NOMO-1 (cell line): ENCODE results near the gene AGTPBP1.

ENCODE experiments used
- DNase-seq, 2 experiments: peaks; one replicate each; lab custom pipeline; 2025; ENCODE audit not compliant: unreplicated experiment in 2 of 2; lab: John Stamatoyannopoulos, UW

The AGTPBP1 gene

DNA sequence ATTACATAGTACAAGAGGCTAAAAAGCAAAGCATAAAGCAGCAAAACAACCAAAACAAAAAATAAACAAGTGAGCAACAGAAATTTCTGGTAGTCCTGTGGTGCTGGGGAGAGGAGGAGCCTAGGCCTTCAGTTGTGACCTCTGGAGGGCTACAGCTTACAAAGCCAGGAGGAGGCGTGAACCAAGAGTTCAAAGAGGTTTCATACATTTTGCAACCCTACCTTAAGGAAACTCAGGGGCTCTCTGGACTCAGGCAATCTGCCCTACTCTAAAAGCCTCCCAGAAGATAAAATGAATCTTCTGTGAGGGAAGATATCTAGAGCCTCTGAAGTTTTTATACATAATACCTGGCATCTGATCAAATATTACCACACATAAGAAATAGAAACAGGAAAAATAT is 187.4 kb downstream of the AGTPBP1 start:
- DNase-seq = no peak

DNA sequence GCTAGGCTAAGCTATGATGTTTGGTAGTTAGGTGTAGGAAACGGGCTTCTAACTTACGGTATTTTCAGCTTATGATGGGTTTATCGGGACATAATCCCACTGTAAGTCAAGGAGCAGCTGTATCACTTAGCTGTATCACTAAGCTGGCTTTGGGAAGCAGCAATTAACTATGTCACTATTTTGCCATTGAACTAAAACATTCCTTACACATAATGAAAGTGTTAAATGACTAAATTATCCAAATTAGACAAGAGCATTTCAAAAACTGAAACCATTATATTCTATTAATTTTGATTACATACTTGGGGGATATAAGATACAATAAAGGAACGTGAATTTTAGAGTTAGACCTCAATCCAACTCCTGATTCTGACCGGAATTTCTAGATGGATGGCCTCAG is 188.3 kb downstream of the AGTPBP1 start:
- DNase-seq = no peak

DNA sequence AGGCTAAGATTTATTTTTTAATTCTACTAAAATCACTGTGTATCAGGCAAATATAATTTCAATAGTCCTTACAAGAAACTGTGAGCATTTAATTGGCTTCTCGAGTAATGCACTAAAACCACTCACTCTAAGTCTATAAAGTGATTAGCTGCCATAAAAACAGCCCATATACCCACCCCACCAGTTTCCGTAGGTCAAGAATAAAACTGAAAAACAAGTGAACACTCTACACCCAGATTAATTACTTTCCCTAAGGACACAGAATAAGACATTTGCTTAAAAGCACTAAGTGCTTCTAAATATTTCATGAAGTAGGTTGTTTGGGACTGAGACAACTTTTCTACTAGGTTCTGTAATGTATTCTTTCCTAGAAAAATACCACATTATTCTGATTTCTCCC is 194.2 kb downstream of the AGTPBP1 start:
- no peak for DNase-seq

DNA sequence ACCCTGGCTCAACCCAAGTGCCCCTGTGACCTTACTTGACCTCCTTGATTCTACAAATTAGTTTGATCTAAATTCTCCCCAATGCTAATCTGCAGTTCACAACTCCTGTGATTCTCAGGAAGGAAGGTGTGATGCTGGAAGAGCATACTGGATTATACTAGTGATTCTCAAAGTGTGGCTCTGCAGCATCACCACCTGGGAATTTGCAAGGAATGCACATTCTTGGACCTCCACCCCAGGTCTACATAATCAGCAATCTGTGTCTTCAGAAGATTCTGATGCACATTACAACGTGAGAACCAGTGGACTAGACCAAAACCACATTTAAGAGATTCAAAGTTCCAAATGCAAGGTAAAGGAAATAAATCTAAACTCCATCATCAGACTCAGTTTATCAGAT is 198.6 kb downstream of the AGTPBP1 start:
- DNase-seq = no peak

DNA sequence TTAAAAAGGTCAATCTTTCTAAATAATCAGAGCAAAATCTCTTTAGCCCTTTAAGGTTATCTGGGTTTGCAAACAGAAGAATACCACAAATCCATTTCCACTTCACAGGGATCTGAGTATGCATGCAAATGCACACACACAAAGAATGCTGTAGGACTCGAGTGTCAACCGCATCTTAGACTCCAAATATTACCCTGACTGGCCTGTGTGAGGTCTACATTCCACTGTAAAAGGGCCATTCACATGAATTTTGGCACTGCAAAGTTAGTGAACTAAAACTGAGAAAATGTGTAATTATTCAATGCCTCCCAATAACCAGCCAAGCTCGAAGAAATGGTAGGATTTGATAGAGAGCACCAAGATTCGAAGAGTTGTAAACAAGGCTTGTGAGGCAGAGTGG is 199.9 kb downstream of the AGTPBP1 start:
- no peak for DNase-seq

DNA sequence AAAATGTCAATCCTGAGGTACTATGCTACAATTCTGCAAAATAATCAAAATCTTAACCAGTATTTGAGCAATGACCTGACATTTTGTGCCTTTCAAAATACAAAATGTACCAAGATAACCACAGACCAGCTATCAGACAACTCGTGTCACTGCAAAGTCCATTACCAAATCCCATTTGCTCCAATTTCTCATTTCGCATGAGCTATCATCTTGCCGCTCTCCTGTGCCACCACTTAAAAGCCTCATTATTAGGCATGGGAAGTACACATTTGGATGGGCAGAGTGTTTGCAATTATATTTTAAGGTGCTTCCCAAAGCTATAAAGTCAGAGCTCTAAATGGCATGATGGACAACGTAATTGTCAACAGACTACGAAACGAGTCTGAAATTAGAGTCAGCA is 205.2 kb downstream of the AGTPBP1 start:
- DNase-seq = no peak

DNA sequence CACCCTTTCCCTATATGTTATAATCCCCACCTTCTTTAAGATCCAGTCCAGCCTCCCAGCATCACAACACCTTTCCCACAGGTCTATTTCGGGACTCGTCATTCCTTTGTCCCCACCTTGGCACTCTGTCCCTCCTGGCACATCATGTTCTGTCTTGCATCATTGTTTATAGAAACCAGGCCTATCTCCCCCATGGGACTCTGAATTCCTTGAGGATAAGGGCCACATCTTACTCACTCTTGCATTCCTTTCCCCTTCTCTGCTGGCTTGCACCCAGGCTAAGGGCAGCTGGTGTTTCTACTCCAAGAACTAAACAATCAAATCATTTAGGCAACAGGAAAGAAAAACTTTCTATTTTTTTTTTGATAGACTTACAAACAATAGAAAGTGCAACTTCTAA is 205.7 kb downstream of the AGTPBP1 start:
- DNase-seq = no peak

DNA sequence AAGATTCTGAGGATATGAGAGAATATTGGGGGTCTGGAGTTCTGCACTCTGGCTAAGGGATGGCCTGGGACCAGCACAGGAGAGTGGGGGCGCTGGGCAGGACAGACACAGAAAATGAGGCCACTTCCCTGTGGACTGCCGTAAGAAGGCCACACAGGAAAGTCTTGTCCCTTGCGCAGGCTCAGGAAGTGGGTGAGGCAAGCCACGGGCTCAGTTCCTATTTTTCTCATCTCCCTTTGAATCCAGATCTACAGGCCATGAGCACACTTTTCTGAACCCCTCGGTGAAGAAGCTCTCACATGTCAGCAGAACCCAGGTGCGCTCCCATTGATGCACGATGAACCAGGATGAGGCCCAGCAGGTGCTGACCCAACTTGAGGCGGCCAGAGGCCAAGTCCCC is 207.4 kb downstream of the AGTPBP1 start:
- DNase-seq = peak; percentile 1

DNA sequence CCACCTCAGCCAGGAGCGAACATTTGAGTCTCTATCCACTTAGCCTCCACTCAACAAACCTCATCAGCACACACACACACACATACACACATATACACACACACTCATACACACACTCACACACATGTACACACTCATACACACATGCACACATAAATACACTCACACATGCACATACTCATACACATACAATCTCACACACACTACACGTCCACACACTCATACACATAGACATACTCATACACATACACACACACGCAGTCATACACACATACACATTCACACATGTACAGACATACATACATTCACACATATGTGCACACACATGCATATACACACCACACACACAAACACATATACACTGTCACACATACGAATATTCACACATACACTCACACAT is 208.2 kb downstream of the AGTPBP1 start:
- DNase-seq = no peak

DNA sequence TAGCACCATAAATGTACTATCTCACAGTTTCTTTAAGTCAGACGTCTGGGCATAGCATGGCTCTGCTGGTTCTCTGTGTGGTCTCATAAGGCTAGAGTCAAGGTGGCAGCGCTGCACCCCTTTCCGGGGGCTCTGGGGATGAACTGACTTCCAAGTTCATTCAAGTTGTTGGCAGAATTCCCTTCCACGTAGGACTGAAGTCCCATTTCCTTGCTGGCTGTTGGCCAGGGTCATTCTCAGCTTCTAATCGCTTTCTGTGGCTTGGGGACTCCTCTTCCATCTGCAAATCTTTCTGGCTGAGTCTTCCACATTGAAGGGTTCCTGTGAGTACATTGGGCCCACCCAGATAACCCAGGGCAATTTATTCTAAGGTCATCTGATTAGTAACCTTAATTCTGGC is 211.0 kb downstream of the AGTPBP1 start:
- no peak for DNase-seq

DNA sequence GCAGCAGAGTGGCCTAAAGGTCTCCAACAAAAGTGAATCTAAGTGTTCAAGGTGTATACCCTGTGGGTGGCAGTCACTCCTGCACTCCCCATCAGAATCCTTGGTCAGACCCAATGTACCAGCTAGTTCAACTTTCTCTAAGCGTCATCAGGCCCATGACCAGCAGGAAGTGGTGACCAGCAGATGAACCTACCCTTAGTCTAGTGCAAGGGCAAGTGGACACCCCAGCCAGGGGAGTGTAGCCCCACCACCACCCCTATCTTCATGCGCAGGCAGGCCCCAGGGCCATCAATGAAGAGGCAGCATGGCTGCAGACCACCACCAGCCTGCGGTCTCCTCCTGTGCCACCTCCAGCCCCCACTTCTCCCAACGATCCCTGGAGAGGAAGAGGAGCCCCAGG is 213.1 kb downstream of the AGTPBP1 start:
- DNase-seq = no peak

DNA sequence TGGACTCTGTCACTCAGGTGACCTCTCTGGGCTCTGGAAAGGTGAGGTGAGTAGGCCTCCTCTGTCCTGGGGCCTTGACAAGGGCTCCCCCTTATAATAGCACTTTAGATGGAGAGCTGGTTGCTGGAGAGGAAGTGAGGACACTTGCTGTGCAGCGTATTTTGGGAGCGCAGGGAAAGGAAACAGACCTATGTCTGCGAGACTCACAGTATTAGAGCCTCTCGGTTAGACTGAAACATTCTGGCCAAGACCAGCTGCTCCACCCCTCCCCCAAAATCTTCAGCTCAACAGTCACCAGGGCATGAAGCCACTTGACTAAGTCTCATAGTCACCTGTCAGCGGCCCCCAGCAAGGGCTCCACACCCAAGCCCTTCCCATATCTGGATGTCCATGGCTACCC is 213.6 kb downstream of the AGTPBP1 start:
- no peak for DNase-seq

DNA sequence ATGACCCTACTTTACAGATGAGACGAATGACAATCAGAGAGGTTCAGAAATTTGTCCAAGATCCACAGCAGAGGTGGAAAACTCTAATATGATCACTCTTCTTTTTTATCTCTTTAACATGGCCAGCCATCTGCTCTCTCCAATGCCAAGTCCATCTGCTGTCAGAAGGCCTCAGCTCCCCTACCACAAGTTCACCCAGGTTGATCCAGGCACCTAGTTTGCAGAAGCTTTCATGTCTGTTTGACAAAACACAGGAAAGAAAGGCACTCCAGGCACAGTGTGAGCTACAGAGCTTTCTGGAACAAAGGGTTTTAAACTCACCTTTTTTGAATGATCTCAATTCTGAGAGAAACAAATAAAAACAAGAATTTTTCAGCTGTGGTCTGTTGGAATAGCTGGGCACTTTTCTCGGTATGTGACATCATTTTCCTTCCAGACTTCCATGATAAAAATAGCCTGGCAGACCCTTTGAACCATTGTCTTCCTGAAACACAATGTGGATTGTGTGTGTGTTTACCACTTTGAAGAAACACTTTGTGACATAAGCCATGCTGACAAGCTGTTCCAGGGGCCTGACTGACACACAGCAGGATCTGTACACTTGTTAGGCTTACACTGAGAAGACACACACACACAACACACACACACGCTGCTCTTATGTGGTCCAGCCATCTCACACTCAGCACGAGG is 214.3 kb downstream of the AGTPBP1 start:
- DNase-seq = no peak

DNA sequence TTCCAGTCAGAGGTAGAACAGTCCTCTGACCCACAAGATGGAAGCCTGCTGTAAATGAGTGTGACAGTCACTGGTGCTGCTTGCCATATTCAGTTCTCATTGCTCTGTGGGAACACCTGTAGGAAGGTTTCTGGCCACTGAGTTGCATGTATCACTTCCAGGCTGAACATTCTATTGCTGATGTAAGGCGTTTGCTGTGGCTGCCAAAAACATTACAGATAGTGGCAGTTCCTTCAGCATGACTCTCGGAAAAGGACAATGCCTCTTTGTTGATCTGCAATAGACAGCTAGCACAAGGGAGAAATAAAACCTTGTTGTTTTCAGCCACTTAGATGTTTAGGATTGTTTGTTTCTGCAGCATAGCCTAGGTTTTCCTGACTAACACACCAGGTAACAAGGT is 217.2 kb downstream of the AGTPBP1 start:
- DNase-seq = no peak

DNA sequence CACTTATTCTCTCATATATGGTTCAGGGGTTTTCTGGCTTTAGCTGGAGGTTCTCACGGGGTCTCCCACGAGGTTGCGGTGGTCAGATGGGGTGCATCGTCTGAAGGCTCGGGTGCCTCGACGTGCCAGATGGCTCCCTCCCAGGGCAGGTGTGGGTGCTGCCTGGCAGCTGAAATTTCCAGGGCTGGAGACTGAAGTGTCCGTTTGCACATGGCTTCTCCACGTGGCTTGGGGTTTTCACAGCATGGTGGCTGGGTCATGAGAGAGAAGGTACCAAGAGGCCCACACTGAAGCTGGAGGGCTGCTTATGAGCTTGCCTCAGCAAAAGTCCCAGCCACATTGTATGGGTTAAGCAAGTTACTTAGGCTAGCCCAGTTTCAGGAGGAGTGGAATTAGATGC is 218.6 kb downstream of the AGTPBP1 start:
- DNase-seq = no peak

DNA sequence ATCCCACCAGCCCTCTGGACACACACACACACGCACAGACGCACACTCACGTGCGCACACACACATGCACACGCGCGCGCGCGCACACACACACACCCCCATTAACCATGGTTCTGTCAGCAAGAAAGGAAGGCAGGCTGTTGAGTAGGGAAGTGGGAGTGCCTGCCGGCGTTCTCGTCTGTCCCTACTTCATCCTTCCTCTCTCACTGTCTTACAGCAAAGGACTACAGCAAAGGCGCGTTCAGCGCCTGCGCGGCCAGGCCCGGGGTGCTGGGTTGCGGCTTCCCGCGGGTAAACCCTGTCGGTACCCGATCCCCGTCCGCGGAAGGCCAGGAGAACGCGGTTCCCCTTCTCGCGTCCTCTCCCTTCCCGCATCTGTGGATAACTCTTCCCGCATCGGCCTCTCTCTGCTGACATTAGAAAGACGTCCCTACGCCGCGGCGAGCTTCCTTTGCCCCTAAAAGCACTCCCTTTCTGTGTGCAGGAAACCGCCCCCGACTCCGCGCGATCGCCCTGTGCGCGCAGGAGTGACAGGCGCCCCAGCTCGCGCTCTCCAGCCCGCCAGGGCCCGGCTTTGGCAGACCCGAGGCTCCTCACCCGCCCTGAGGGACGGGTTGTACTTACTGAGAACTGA is 219.2 kb downstream of the AGTPBP1 start:
- DNase-seq = peak; percentile 16 to 22

DNA sequence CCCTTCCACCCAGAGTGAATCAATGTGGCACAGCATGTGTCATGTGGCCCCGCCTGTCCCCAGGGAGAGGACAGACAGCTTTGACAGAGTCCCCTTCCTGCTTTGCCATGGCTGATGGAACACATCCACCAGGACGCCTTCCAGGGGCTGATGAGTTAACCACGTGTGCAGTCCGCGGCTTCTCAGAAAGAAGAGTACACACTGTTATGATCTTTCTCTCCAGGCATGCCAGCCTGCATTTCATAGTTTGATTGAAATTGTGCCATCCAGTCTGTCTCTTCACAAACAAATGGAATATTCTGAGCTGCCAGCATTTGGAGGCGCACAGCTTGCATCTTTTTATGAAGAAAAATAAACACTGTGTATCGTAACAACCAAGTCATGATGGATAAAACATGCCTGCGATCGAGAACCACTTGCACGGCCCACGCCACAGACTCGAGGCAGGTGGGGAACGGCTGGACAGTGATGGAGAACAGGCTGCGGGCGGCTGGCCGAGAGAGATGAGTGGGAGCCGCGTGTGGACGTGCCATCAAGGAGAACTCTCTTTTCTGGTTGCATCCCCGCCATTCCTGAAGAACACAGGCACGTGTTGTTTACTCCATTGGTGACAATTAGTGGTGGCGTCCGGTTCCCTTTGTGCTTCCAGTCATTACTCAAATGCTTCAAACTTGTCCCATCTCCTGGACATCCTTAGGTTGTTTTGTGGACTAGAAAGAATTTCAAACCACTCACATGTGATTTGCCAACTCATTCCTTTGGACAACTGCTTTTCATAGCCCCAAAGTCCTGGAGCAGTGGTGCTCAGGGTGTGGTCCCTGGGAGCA is 220.2 kb downstream of the AGTPBP1 start:
- no peak for DNase-seq

DNA sequence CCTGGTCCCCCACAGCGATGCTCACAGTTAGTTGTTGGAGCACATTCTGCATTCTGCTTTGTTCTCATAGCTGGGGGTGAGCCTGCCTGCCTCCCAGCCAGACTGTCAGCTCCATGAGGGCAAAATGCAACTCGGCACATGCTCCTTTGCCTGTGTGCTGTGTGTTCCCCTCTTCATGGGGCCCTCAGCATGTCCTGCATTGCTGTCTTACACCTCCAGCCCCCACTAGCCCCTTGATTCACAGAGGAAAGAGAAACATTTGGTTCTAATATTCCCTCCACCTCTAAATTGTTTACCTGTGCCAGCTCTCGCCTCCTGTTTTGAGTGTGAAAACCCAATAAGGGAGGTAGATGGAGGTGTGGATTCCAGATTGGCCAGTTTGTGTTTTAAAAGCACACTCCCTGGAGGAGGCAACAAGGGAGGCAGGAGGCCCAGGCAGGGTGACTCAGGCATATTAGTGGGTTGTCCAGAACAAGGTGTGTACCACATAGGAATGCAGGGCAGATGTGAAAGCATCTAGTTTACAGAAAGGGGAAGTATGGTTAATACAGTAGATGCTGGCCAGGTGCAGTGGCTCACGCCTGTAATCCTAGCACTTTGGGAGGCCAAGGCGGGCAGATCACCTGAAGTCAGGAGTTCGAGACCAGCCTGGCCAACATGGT is 224.6 kb downstream of the AGTPBP1 start:
- no peak for DNase-seq

DNA sequence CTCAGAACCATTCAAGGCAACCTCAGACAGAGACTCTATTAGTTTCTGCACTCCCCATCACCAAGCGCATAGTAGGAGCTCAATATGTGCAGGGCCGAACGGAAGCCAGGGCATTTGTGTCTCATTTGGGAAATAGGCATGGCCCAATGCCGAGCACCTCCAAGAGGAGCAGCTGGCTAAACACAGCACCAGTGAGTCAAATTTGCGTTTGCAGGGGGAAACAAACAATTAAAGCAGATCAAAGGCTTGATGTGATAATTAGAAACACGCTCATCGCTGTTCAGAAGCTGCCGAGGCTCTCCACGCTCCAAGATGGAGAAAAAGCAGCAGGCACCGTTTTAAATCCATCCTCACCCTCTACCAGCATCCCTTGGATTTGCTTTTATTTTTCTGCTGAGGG is 225.3 kb downstream of the AGTPBP1 start:
- DNase-seq = no peak

DNA sequence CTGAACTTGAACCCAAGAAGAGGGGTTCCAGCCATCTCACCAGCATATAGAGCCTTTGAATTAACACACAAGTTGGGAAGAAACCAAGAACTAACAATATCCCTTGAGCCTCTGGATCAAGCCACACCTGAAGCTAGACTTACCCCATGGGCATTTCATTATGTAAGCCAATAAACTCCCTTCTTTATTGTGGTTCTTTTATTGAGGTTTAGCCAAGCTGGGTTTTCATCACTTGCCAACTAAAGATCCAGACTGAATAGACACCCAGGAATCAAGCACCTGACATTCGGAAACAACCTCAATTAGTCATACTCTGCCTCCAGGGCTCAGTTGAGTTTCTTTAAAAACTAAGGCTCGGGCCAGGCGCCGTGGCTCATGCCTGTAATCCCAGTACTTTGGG is 226.7 kb downstream of the AGTPBP1 start:
- no peak for DNase-seq

DNA sequence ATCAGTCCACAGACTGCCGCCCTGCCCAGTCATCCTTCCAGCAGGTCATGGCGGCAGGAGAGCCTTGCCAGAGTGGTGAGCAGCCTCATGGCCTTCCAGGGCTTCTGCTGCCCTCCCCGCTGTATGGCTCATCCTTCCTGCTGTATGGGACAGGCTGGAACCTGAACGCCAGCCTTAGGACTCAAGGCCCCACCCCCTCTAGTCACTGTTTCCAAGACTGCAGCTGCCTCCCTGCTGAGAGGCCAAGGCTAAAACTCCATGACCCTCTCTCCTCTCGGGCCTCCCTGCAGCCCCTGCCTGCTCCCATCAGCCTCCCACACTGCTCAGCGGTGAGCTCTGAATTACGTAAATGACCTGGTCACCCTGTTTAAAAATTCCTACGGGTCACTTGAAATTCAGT is 227.5 kb downstream of the AGTPBP1 start:
- no peak for DNase-seq
